Prostate gland (tissue), 2 donors: ENCODE data around the gene POMGNT2.

Experiments
- POLR2AphosphoS5 ChIP-seq: sonication (generic); formaldehyde crosslinking; IDR thresholded peaks from one replicate; pipeline ENCODE4 v1.6.1; 2017; ENCODE audit warnings: antibody characterized with exemption
- TF ChIP-seq, protein P1 (sequence below), 4 experiments: fragments of 200-600 bp in 2 of 4; fragments of 450-650 bp in 2 of 4; sonication (generic) in 2 of 4; IDR thresholded peaks; 1 replicate in 3 of 4; 2 replicates in 1 of 4; pipeline ENCODE4 v1.5.1; 2016 to 2019; ENCODE audit warnings: antibody characterized with exemption in 4 of 4, mild to moderate bottlenecking in 2 of 4, moderate library complexity in 2 of 4

DNA sequence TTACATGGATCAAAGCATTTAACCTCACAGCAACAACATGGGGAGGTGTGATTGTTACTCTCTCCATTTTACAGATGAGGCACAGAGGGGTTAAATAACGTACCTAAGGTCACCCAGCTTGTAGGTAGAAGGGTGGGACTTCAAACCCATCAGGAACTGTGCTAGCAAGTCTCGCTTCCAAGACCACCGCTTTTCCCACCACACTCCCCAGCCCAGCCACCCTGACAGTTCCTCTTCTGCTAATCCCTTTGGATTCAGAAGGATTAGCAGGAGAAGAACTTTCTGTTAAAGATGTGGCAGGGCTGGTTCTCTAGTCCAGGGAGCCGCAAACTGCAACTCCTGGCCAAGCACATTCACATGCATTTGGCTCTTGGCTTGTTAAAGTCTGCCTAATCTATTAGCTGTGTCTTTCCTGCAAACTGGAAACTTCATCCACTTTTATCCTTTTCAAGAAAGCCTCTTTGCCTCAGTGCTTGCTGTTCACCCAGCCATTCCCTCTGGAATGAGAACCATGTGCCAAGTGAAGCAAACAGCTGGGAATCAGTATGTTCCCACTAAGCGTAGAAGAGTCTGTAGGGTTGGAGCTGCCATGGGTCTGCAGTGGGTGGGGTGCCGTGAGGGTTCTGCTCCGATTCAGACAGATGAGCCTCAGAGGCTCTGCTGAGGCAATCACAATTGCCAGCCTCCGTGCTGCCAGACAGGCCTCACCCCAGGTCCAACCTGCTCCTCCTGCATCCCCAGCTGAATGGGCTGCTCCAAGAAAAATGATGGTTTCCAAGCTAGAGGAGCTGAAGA, 44.6 kb downstream of the POMGNT2 start:
- TF ChIP-seq POLR2AphosphoS5 = no peak
- TF ChIP-seq, protein P1, sequence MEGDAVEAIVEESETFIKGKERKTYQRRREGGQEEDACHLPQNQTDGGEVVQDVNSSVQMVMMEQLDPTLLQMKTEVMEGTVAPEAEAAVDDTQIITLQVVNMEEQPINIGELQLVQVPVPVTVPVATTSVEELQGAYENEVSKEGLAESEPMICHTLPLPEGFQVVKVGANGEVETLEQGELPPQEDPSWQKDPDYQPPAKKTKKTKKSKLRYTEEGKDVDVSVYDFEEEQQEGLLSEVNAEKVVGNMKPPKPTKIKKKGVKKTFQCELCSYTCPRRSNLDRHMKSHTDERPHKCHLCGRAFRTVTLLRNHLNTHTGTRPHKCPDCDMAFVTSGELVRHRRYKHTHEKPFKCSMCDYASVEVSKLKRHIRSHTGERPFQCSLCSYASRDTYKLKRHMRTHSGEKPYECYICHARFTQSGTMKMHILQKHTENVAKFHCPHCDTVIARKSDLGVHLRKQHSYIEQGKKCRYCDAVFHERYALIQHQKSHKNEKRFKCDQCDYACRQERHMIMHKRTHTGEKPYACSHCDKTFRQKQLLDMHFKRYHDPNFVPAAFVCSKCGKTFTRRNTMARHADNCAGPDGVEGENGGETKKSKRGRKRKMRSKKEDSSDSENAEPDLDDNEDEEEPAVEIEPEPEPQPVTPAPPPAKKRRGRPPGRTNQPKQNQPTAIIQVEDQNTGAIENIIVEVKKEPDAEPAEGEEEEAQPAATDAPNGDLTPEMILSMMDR (IDR thresholded peaks at IDR 0.05) = no peak
